Suprapubic skin (tissue), 4 donors: Measurements from ENCODE around the gene CCSER2. TPM values are rescaled to one million over a fixed set of nuclear protein-coding genes. Genes with fewer than 3 reads are reported as not detected.

Experiments used
- DNase-seq, 2 donors: peaks; one replicate each; pipeline ENCODE4 v3.0.0-alpha.2; 2019; ENCODE audit warnings: low spot score in 2 of 2
- H3K27ac ChIP-seq: fragments of 200-600 bp; sonication (generic); one replicate; pipeline ENCODE4 v1.5.1; 2019
- H3K27me3 ChIP-seq: fragments of 200-600 bp; sonication (generic); one replicate; pipeline ENCODE4 v1.5.1; 2019
- H3K36me3 ChIP-seq: fragments of 200-600 bp; sonication (generic); one replicate; pipeline ENCODE4 v1.5.1; 2019
- H3K4me1 ChIP-seq: fragments of 200-600 bp; sonication (generic); one replicate; pipeline ENCODE4 v1.5.1; 2019
- H3K4me3 ChIP-seq: fragments of 200-600 bp; sonication (generic); one replicate; pipeline ENCODE4 v1.5.1; 2019; ENCODE audit warnings: mild to moderate bottlenecking
- H3K9me3 ChIP-seq: fragments of 200-600 bp; sonication (generic); one replicate; pipeline ENCODE4 v1.5.1; 2019
- CTCF ChIP-seq, 2 donors: fragments of 200-600 bp in 1 of 2; fragments of 450-650 bp in 1 of 2; sonication (generic) in 1 of 2; IDR thresholded peaks; one replicate each; pipeline ENCODE4 v1.5.1; 2016 to 2019; ENCODE audit warnings: antibody characterized with exemption in 2 of 2, mild to moderate bottlenecking in 1 of 2, moderate library complexity in 1 of 2
- EP300 ChIP-seq: sonication (generic); formaldehyde crosslinking; IDR thresholded peaks from one replicate; pipeline ENCODE4 v1.6.1; 2017; ENCODE audit warnings: antibody characterized with exemption
- POLR2A ChIP-seq, 2 donors: fragments of 450-650 bp; IDR thresholded peaks; one replicate each; pipeline ENCODE4 v1.6.1; 2017; ENCODE audit warnings: antibody characterized with exemption in 2 of 2, mild to moderate bottlenecking in 2 of 2, moderate library complexity in 2 of 2
- POLR2AphosphoS5 ChIP-seq, 3 donors: sonication (generic); formaldehyde crosslinking; IDR thresholded peaks; one replicate each; pipeline ENCODE4 v1.6.1; 2017; ENCODE audit warnings: antibody characterized with exemption in 3 of 3
- WGBS: methylation state at CpG from one replicate; pipeline ENCODE4 v1.1.5; 2018; 5-methylcytosine and 5-hydroxymethylcytosine counted together
- total RNA-seq, 4 donors: library from RNA; depleted of rRNA; stranded (reverse); fragments of >200 nt; gene quantifications; one replicate each; pipeline ENCODE4 v1.1.0, GENCODE V29; 2016

CCSER2 gene
- total RNA-seq, 4 donors from 2014 or later, result 39.8 to 52.7 (median 47.9) TPM

- Histone ChIP-seq H3K9me3 (no peaks in the 10 kb centered on the region), H3K27ac (no peak overlapping the region), H3K4me3 (no peak overlapping the region), H3K27me3 (peaks cover under 1% of the 10 kb centered on the region), H3K36me3 (no peaks in the 10 kb centered on the region), H3K4me1 (peaks cover 3% of the 10 kb centered on the region)
- DNase-seq, result no peak
- whole genome bisulfite sequencing, result 51% methylated on average over 1 of the region's 1 CpG
- TF ChIP-seq EP300 (no peak), POLR2A (IDR thresholded peaks at IDR 0.05) (no peak), CTCF (IDR thresholded peaks at IDR 0.05) (no peak), POLR2AphosphoS5 (IDR thresholded peaks at IDR 0.05) (no peak)
These were observed 20.4 kb upstream of the CCSER2 start for GRCh38 chr10:84308021-84308420.

GRCh38 chr10:84308481-84309304 lies 19.7 kb upstream of the CCSER2 start:
- TF ChIP-seq CTCF (IDR thresholded peaks at IDR 0.05) (no peak), POLR2AphosphoS5 (IDR thresholded peaks at IDR 0.05) (no peak), EP300 (no peak), POLR2A (IDR thresholded peaks at IDR 0.05) (no peak)
- DNase-seq, result no peak
- 25% methylated on average over 6 of the region's 6 CpGs for WGBS
- Histone ChIP-seq H3K27me3 (no peaks in the 10 kb centered on the region), H3K4me1 (peaks cover 3% of the 10 kb centered on the region), H3K9me3 (no peaks in the 10 kb centered on the region), H3K4me3 (no peak overlapping the region), H3K27ac (no peak overlapping the region), H3K36me3 (no peaks in the 10 kb centered on the region)

- 83% methylated on average over 2 of the region's 2 CpGs for WGBS
- Histone ChIP-seq H3K4me3 (no peak overlapping the region), H3K27me3 (no peaks in the 10 kb centered on the region), H3K9me3 (no peaks in the 10 kb centered on the region), H3K36me3 (no peaks in the 10 kb centered on the region), H3K4me1 (peaks cover 3% of the 10 kb centered on the region), H3K27ac (no peak overlapping the region)
- DNase-seq, result no peak
- no peak for TF ChIP-seq EP300
- no peak for TF ChIP-seq POLR2A (IDR thresholded peaks at IDR 0.05)
- no peak for TF ChIP-seq POLR2AphosphoS5 (IDR thresholded peaks at IDR 0.05)
- no peak for TF ChIP-seq CTCF (IDR thresholded peaks at IDR 0.05)
These were observed 17.9 kb upstream of the CCSER2 start for GRCh38 chr10:84310470-84310869.

GRCh38 chr10:84311576-84311975 lies 16.8 kb upstream of the CCSER2 start:
- Histone ChIP-seq H3K4me1 (peaks cover 3% of the 10 kb centered on the region), H3K36me3 (no peaks in the 10 kb centered on the region), H3K4me3 (no peak overlapping the region), H3K27me3 (no peaks in the 10 kb centered on the region), H3K9me3 (no peaks in the 10 kb centered on the region), H3K27ac (no peak overlapping the region)
- DNase-seq, result no peak
- TF ChIP-seq CTCF (IDR thresholded peaks at IDR 0.05), result no peak
- no peak for TF ChIP-seq POLR2AphosphoS5 (IDR thresholded peaks at IDR 0.05)
- TF ChIP-seq POLR2A (IDR thresholded peaks at IDR 0.05), result no peak
- TF ChIP-seq EP300, result no peak
- 88% methylated on average over 8 of the region's 8 CpGs for WGBS

- no peaks in the 10 kb centered on the region for H3K27me3 ChIP-seq
- H3K4me3 ChIP-seq, result no peak overlapping the region
- H3K36me3 ChIP-seq, result no peaks in the 10 kb centered on the region
- 96% methylated on average over 2 of the region's 2 CpGs for WGBS
- no peak for DNase-seq
- no peak overlapping the region for H3K27ac ChIP-seq
- no peak for TF ChIP-seq EP300
- TF ChIP-seq POLR2AphosphoS5 (IDR thresholded peaks at IDR 0.05), result no peak
- TF ChIP-seq POLR2A (IDR thresholded peaks at IDR 0.05), result no peak
- no peak for TF ChIP-seq CTCF (IDR thresholded peaks at IDR 0.05)
- no peaks in the 10 kb centered on the region for H3K9me3 ChIP-seq
- H3K4me1 ChIP-seq, result peaks cover 3% of the 10 kb centered on the region
These were observed 15.6 kb upstream of the CCSER2 start for GRCh38 chr10:84312816-84313215.
